HG03571 (cell line): ENCODE data around the gene SLC34A3.

ENCODE experiments used
- ATAC-seq: cut with Tn5 transposase; IDR thresholded peaks from one replicate; pipeline ENCODE4 v1.9.1; 2021; ENCODE audit not compliant: unreplicated experiment

SLC34A3 gene

DNA sequence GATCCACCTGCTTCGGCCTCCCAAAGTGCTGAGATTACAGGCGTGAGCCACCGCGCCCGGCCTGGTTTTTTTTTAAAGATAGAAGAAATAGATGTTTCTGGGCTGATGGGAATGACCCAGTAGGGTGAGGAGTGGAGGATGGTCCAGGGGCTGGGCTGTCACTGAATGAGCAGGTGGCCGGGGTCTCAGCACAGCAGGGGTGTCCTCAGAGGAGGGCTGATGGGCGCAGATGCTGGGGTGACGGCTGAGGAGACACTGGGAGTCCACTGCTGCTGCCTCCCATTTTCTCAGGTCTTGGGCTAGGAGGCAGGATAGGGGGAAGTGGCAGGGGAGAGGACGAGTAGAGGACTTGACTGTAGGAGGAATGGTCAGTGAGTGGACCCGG is 44.5 kb downstream of the SLC34A3 start:
- ATAC-seq = no peak

- no peak for ATAC-seq
Observed at GRCh38 chr9:137275588-137276472, 45.1 kb downstream of the SLC34A3 start.

DNA sequence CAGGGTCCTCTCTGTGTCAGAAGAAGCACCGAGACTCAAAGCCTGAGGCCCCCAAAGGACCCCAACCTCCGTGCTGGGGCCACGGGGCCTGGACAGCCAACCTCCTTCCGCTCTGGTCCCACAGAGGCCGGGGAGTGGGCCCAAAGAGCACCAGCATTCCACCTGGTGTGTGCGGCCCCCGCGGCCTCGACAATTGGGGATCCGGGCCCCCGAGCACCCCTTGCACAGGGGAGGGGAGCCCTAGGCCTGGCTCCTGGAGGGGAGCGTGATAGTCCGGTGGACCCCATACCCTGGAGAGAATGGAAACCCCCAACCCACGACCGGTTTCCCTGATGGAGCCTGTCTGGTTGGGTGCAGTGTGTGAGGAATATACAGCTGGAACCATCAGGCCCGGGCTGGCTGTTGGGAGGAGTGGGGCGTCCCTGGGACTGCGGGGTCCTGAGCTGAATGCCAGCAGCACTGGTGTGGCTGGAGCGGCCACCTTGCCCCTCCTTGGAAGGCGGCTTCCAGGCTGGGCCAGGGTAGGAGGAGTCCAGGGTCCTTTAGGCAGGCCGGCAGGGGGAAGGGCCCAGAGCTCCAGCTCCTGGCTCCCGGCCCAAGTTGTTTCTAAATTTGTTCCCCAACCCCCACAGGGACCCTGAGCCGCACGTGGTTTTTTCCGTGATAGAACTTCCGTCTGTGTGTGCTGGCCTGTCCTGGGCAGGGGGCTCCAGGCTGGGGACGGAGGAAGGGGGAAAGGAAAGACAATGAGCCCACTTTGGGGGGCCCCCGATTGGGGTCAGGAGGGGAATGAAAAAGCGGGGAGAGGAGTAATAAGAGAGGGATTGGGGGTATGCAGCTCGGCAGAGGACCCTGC is 46.0 kb downstream of the SLC34A3 start:
- ATAC-seq = no peak

GRCh38 chr9:137277329-137278041 is 46.8 kb downstream of the SLC34A3 start, which contains the start of gene TOR4A:
Gene TOR4A, plus strand, starts transcription at chr9:137277726. Its CDS starts 964 bp downstream, at chr9:137278690.
- ATAC-seq = peak; percentile 58

DNA sequence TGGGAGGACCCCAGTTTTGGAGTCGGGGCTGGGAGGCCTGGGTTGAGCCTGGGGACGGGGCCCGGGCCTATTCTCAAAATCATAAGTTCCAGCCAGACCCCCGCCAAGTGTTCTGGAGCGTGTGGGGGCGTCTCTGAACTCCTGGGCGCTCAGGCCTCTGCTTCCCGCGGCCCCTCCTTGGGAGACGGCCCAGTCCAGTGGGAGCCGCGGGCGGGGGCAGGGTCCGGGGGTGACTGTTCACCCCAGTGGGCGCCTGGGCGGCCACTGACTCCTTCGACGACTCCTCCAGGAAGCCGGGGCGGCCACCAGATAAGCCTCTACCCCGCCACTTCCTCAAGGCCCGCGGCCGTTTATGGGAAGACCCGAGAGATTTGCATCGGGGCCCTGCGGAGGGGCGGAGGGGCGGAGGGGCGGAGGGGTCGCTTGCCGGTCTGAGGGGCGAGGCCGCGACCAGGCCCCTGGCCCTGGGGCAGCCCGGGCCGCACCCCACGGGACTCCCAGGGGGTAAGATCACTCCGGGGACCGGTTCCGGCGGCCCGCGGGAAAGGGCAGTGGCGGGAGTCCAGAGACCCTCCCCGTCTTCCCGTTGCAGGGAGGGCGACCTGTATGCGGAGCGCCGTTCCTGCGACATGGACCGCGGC is 47.5 kb downstream of the SLC34A3 start:
- no peak for ATAC-seq

DNA sequence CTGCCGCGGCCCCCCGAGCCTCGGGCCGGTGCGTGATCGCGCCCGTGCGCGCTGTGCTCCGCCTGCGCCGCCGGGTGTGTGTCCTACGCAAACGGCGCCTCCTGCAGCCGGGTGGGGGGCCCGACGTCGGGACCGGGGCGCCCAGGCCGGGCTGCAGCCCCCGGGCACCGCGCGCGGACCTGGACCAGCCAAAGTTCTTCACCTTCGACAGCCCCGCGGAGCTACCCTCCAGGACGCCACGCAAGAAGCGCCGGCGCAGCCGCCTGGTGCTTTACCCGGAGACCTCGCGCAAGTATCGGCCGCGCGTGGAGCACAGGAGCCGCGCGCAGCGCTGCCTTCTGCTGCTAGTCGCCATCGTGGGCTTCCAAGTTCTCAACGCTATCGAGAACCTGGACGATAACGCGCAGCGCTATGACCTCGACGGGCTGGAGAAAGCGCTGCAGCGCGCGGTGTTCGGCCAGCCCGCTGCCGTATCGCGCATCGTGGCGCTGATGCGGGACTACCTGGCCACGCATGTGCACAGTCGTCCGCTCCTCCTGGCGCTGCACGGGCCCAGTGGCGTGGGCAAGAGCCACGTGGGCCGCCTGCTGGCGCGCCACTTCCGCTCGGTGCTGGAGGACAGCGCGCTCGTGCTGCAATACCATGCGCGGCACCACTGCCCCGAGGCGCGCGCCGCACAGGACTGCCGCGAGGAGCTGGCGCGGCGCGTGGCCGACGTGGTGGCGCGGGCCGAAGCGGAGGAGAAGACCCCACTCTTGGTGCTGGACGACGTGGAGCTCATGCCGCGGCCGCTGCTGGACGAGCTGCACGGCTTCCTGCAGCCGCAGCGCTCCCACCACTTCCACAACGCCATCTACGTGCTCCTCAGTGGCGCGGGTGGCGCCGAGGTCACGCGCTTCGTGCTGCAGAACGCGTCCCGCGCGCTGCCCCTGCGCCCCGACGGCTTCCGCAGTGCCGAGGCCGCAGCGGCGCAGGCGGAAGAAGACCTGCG is 48.3 kb downstream of the SLC34A3 start:
- ATAC-seq = no peak

GRCh38 chr9:137279741-137280473 is 49.2 kb downstream of the SLC34A3 start:
- no peak for ATAC-seq

- ATAC-seq = no peak
Observed at GRCh38 chr9:137280474-137281344, 50.0 kb downstream of the SLC34A3 start.

GRCh38 chr9:137281345-137282116 is 50.8 kb downstream of the SLC34A3 start:
- no peak for ATAC-seq
